GM18870 (cell line): Measurements from ENCODE around the gene TUBGCP3.
"Not testable (repeated sequence)": the region's sequence is repeated elsewhere in the genome, so short reads cannot be mapped to it uniquely, and the experiment has no call there.

ENCODE experiments used
- ATAC-seq: cut with Tn5 transposase; IDR thresholded peaks from one replicate; pipeline ENCODE4 v1.9.1; 2021; ENCODE audit warnings: moderate library complexity; ENCODE audit not compliant: unreplicated experiment

TUBGCP3 gene

GRCh38 chr13:112530861-112531260 lies 57.1 kb downstream of the TUBGCP3 start:
- ATAC-seq: no peak

- no peak for ATAC-seq
These were observed 58.7 kb downstream of the TUBGCP3 start for GRCh38 chr13:112529216-112529615.

GRCh38 chr13:112526146-112526853 lies 61.7 kb downstream of the TUBGCP3 start:
- ATAC-seq: no peak

- ATAC-seq: no peak
These were observed 62.5 kb downstream of the TUBGCP3 start for GRCh38 chr13:112525356-112525945.

GRCh38 chr13:112522578-112522977 lies 65.4 kb downstream of the TUBGCP3 start:
- ATAC-seq: no peak

- no peak for ATAC-seq
These were observed 66.8 kb downstream of the TUBGCP3 start for GRCh38 chr13:112521073-112521685.

- ATAC-seq: no peak
These were observed 68.4 kb downstream of the TUBGCP3 start for GRCh38 chr13:112519517-112520060.

- ATAC-seq: no peak
These were observed 71.7 kb downstream of the TUBGCP3 start for GRCh38 chr13:112516218-112516617.

GRCh38 chr13:112513761-112514160 lies 74.2 kb downstream of the TUBGCP3 start:
- no peak for ATAC-seq

- ATAC-seq: no peak
These were observed 76.8 kb downstream of the TUBGCP3 start for GRCh38 chr13:112510987-112511685.

GRCh38 chr13:112510002-112510780 lies 77.8 kb downstream of the TUBGCP3 start:
- ATAC-seq: no peak

- ATAC-seq: no peak
These were observed 78.8 kb downstream of the TUBGCP3 start for GRCh38 chr13:112509190-112509589.

GRCh38 chr13:112506046-112506445 lies 81.9 kb downstream of the TUBGCP3 start:
- ATAC-seq: no peak

- no peak for ATAC-seq
These were observed 91.8 kb downstream of the TUBGCP3 start for GRCh38 chr13:112496166-112496565.

GRCh38 chr13:112495465-112495864 lies 92.5 kb downstream of the TUBGCP3 start:
- no peak for ATAC-seq

- no peak for ATAC-seq
These were observed 98.8 kb downstream of the TUBGCP3 start for GRCh38 chr13:112489199-112489598.

- not testable (repeated sequence) for ATAC-seq
These were observed 99.5 kb downstream of the TUBGCP3 start for GRCh38 chr13:112488343-112489050.

- ATAC-seq: no peak
These were observed 100.8 kb downstream of the TUBGCP3 start for GRCh38 chr13:112487127-112487517.

- ATAC-seq: no peak
These were observed 101.4 kb downstream of the TUBGCP3 start for GRCh38 chr13:112486386-112487126.
